DMS153 treated with DMSO at 0.1 percent for 48 hours (cell line): ENCODE data around the gene KLF13.
A peak's percentile ranks its signal among the peaks of the same experiment; 100 is the strongest.

ENCODE experiments used
- DNase-seq: peaks from one replicate; lab custom pipeline; 2025; ENCODE audit not compliant: unreplicated experiment; lab: John Stamatoyannopoulos, UW

KLF13 gene

GRCh38 chr15:31360843-31361763 is 34.5 kb downstream of the KLF13 start:
- peak; percentile 16 for DNase-seq

- DNase-seq, result no peak
Measured at GRCh38 chr15:31361764-31362515, 35.3 kb downstream of the KLF13 start.

GRCh38 chr15:31362886-31363285 is 36.3 kb downstream of the KLF13 start:
- no peak for DNase-seq

GRCh38 chr15:31364301-31365031 is 37.8 kb downstream of the KLF13 start:
- no peak for DNase-seq

GRCh38 chr15:31365032-31365654 is 38.5 kb downstream of the KLF13 start:
- no peak for DNase-seq

GRCh38 chr15:31365655-31366127 is 39.1 kb downstream of the KLF13 start:
- no peak for DNase-seq

GRCh38 chr15:31366169-31366734 is 39.6 kb downstream of the KLF13 start:
- no peak for DNase-seq

GRCh38 chr15:31367021-31367729 is 40.5 kb downstream of the KLF13 start:
- no peak for DNase-seq

GRCh38 chr15:31367730-31368344 is 41.2 kb downstream of the KLF13 start:
- no peak for DNase-seq

GRCh38 chr15:31369727-31370126 is 43.1 kb downstream of the KLF13 start:
- DNase-seq, result no peak

- no peak for DNase-seq
Measured at GRCh38 chr15:31371520-31372240, 45.0 kb downstream of the KLF13 start.

- no peak for DNase-seq
Measured at GRCh38 chr15:31372635-31373091, 46.0 kb downstream of the KLF13 start.

- DNase-seq, result no peak
Measured at GRCh38 chr15:31373096-31373865, 46.6 kb downstream of the KLF13 start.

- DNase-seq, result no peak
Measured at GRCh38 chr15:31373970-31374369, 47.3 kb downstream of the KLF13 start.

- DNase-seq, result no peak
Measured at GRCh38 chr15:31374489-31374888, 47.9 kb downstream of the KLF13 start.

GRCh38 chr15:31374986-31375385 is 48.4 kb downstream of the KLF13 start:
- DNase-seq, result no peak

GRCh38 chr15:31375772-31376171 is 49.1 kb downstream of the KLF13 start:
- DNase-seq, result no peak

- DNase-seq, result no peak
Measured at GRCh38 chr15:31376511-31376910, 49.9 kb downstream of the KLF13 start.
